Activated CD4-positive, alpha-beta T cell treated with anti-CD3 and anti-CD28 coated beads, Interleukin-2, amount 10 ng/mL, durations not matched to agents 24 days and 14 days (primary cell): ENCODE measurements around the gene IKZF4. TPM values are rescaled to one million over a fixed set of nuclear protein-coding genes. Genes with fewer than 3 reads are reported as not detected.

ENCODE experiments used
- DNase-seq: peaks from one replicate; pipeline ENCODE4 v3.0.0; 2022
- H3K27ac Mint-ChIP-seq: one replicate; pipeline ENCODE4 v1.8.0; 2022; ENCODE audit warnings: mild to moderate bottlenecking, mixed read lengths
- H3K27me3 Mint-ChIP-seq: one replicate; pipeline ENCODE4 v1.8.0; 2022; ENCODE audit warnings: mixed read lengths
- H3K36me3 Mint-ChIP-seq: one replicate; pipeline ENCODE4 v1.8.0; 2022; ENCODE audit warnings: low read depth, mild to moderate bottlenecking, mixed read lengths
- H3K4me1 Mint-ChIP-seq: one replicate; pipeline ENCODE4 v1.8.0; 2021; ENCODE audit warnings: mixed read lengths
- H3K4me3 Mint-ChIP-seq: one replicate; pipeline ENCODE4 v1.8.0; 2022; ENCODE audit warnings: mild to moderate bottlenecking, moderate library complexity, mixed read lengths
- H3K9me3 Mint-ChIP-seq: one replicate; pipeline ENCODE4 v1.8.0; 2021; ENCODE audit warnings: mixed read lengths
- intact Hi-C: fragments of 100-400 bp; cut with micrococcal nuclease; formaldehyde crosslinking; loops from one replicate; pipeline ENCODE4 v1.15.1; 2023
- total RNA-seq: library from RNA; stranded (reverse); gene quantifications from 2 replicates; pipeline ENCODE4 v1.2.3, GENCODE V29; 2022

IKZF4 gene
- total RNA-seq, 1 donor from 2014 or later, result 26.1 TPM

DNA sequence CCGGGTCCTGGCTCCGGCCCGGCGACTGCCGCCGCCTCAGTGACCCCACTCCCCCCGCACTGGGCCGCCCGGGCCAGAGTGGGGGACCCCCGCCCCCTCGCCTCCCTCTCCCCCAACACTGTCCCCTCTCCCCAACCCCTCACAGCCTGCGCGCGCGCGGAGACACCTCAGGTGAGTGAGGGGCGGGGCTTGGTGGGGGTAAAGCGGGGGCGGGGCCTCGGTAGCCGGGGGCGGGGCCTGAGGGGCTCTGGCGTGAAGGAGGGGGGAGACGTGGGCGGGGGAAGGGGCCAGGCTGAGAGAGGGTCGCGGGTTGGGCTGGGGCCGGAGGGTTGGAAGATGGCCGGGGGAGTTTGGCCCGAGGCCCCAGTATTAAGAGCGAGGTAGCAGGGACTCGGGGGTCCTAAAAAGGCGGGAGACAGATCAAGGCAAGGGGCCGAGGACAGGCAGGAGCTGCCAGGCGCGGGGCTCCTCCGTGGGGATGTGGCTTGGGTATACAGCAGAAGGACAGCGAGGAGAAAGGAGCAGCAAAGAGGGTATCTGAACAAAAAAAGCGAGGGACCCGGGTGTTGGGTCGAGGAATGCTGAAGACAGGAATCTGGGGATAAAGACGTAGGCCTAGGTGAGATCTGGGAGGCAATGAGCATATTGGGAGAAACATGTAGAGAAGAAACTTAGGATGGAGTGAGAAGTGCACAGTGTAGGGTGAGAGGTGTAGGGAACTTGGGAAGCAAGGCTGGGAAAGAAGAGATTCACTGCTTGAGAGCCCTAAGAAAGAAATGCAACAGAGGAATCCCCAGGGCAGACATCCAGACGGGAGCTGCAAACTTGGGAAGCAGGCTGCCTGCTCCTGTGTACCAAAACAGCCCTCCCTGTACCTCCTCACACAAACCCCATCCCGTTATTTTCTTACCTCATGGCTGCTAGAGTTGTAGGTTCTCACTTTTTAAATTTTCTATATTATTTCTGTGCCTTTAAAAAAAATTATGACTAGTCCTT is 13.0 kb upstream of the IKZF4 start:
- peaks cover 8% of the 10 kb centered on the region for H3K36me3 Mint-ChIP-seq
- no peaks in the 10 kb centered on the region for H3K9me3 Mint-ChIP-seq
- peak; percentile 89 for DNase-seq
- peak overlapping the region; percentile 87 for H3K4me3 Mint-ChIP-seq
- H3K27ac Mint-ChIP-seq, result peak overlapping the region; percentile 82
- intact Hi-C loops, result loop anchor here (2.0 kb wide), 1 partner anchor 13 kb away; the partner anchor contains the start of gene IKZF4
- H3K4me1 Mint-ChIP-seq, result peaks cover 32% of the 10 kb centered on the region
- H3K27me3 Mint-ChIP-seq, result no peaks in the 10 kb centered on the region

DNA sequence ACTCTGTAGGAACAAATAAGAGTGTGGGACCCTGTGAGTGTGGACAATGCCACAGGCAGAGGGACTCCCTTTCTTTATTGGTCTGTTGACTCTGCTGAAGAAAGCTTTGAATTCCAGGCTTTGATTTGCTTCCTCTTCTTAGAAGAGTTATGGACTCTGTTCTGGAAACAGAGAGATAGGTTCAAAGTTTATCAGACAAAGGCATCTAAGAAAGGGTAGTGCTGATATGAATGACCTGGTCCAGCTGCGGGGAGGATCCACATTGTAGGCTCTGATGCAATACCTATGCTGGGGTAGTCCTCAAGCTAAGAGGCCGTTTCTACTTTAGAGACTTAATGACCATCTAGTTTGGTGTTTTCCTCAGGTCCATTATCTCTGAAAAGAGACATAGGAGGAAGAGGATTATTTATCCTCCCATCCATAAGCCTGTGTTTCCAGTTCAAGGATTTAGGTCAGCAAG is 10.7 kb upstream of the IKZF4 start:
- H3K27me3 Mint-ChIP-seq, result no peaks in the 10 kb centered on the region
- intact Hi-C loops, result no loop called here
- H3K4me1 Mint-ChIP-seq, result peaks cover 34% of the 10 kb centered on the region
- H3K27ac Mint-ChIP-seq, result no peak overlapping the region
- H3K9me3 Mint-ChIP-seq, result no peaks in the 10 kb centered on the region
- no peak for DNase-seq
- H3K4me3 Mint-ChIP-seq, result no peak overlapping the region
- peaks cover 11% of the 10 kb centered on the region for H3K36me3 Mint-ChIP-seq

DNA sequence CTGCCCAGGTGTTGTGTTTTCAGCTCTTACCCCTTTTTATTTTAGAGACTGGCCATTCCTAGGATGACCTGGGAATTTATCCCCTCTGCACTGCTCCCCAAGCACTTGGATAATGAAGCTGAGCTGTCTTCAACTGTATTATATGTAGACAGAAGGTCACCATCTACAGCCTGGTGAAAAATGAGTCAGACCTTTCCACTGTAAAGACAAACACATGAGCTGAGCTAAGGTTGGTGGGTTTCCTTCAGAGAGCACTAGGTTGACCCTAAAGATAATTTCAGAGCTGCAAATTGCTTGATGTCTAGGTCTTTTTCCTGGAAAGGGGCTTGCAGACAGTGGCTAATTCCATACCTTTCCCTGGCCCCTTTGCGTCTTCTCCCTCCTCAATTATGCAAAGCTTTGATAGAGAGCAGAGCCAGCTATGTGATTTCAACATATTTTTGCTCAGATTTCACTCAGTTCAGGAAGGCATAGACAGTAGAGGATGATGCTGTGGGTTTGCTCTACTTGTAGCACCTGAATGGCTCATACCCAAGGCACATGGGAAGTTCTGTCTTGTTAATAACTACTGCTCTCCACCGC is 9.2 kb upstream of the IKZF4 start:
- no peak overlapping the region for H3K4me3 Mint-ChIP-seq
- DNase-seq, result no peak
- no peaks in the 10 kb centered on the region for H3K9me3 Mint-ChIP-seq
- H3K27ac Mint-ChIP-seq, result no peak overlapping the region
- no peaks in the 10 kb centered on the region for H3K27me3 Mint-ChIP-seq
- H3K36me3 Mint-ChIP-seq, result peaks cover 12% of the 10 kb centered on the region
- peaks cover 30% of the 10 kb centered on the region for H3K4me1 Mint-ChIP-seq
- intact Hi-C loops, result no loop called here

DNA sequence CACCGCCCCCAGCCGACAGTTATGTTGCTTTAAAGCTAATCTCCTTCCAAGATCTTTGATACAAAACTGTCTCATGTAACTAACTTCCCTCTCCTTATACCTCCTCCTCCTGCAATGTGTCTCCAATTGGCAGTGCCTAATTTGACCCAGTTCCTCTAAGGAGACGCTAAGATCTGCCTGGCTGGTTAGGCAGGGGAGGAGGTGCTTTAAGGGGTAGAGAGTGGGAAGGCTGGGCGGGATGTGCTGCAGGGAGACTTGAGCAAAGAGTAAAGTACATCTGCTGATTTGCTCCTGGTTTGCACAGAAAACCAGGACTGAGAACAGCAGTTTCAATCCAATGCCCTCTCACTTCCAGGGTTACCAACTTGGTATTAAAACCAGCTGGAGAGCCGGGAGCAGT is 7.4 kb upstream of the IKZF4 start:
- Mint-ChIP-seq H3K4me1 (peaks cover 24% of the 10 kb centered on the region), H3K27me3 (no peaks in the 10 kb centered on the region), H3K27ac (no peak overlapping the region), H3K9me3 (no peaks in the 10 kb centered on the region), H3K4me3 (no peak overlapping the region), H3K36me3 (peaks cover 18% of the 10 kb centered on the region)
- DNase-seq, result no peak
- intact Hi-C loops, result no loop called here

DNA sequence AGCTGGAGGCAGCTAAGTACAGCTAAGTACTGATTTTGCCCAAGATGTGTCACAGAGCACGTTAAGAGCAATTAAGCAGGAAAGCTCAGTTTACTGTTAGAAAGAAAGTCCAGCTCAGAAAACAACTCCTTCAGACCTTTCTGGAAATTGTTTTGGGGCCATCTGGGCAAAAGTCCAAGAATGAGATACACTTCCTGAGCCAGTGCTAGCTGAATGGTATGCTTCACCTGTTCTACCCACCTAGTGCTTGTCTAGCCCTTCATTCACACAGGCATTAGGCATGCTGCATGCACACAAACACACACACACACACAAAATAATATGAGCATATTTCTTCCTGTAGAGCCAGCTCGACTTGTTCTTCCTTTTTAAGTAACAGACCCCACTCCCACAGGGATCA is 6.6 kb upstream of the IKZF4 start:
- H3K36me3 Mint-ChIP-seq, result peaks cover 18% of the 10 kb centered on the region
- no peaks in the 10 kb centered on the region for H3K27me3 Mint-ChIP-seq
- H3K4me3 Mint-ChIP-seq, result no peak overlapping the region
- no peak overlapping the region for H3K27ac Mint-ChIP-seq
- no peak for DNase-seq
- intact Hi-C loops, result no loop called here
- no peaks in the 10 kb centered on the region for H3K9me3 Mint-ChIP-seq
- H3K4me1 Mint-ChIP-seq, result peaks cover 20% of the 10 kb centered on the region

DNA sequence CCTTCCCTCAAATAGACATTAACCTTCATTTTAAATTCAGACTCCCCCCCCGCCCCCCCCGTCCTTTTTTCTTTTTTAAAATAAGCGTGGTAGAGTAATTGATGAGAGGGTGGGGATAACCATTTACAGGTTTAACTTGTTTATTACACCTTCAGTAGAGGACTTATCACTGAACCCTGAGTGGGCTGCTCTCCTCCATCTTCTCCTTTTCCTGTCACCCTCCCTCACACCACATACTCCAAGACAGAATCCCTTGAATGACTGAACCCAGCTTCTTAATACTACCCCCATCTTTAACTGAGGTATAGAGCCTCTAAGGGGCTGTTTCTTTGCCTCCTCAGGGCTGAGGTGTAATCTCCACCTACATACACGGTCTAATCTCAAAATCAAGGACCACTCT is 3.7 kb upstream of the IKZF4 start:
- peaks cover 21% of the 10 kb centered on the region for H3K36me3 Mint-ChIP-seq
- no peak overlapping the region for H3K4me3 Mint-ChIP-seq
- H3K27me3 Mint-ChIP-seq, result no peaks in the 10 kb centered on the region
- no peak overlapping the region for H3K27ac Mint-ChIP-seq
- peaks cover 34% of the 10 kb centered on the region for H3K4me1 Mint-ChIP-seq
- no peak for DNase-seq
- no peaks in the 10 kb centered on the region for H3K9me3 Mint-ChIP-seq
- intact Hi-C loops, result no loop called here

DNA sequence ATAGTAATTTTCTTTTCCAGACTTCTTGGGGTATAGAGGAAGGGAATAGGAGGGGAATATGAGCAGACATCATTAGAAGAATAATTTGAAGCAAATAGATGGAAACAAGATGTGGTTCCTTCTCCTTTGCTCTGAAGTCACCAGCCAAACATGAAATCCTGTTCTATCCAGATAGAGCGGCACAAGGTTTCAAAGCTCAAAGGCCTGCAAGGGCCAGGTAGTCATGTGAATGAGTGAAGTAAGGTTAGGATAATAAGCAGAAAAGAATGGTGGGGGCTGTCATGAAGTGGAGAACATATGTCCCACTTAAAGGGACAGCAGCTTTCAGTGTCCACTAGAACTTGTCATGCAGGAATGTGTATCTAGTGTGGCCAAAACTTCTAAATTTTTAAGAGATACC is 2.5 kb upstream of the IKZF4 start:
- DNase-seq, result no peak
- no peak overlapping the region for H3K27ac Mint-ChIP-seq
- H3K4me1 Mint-ChIP-seq, result peaks cover 43% of the 10 kb centered on the region
- no peak overlapping the region for H3K4me3 Mint-ChIP-seq
- no peaks in the 10 kb centered on the region for H3K9me3 Mint-ChIP-seq
- intact Hi-C loops, result no loop called here
- H3K27me3 Mint-ChIP-seq, result no peaks in the 10 kb centered on the region
- peaks cover 18% of the 10 kb centered on the region for H3K36me3 Mint-ChIP-seq

DNA sequence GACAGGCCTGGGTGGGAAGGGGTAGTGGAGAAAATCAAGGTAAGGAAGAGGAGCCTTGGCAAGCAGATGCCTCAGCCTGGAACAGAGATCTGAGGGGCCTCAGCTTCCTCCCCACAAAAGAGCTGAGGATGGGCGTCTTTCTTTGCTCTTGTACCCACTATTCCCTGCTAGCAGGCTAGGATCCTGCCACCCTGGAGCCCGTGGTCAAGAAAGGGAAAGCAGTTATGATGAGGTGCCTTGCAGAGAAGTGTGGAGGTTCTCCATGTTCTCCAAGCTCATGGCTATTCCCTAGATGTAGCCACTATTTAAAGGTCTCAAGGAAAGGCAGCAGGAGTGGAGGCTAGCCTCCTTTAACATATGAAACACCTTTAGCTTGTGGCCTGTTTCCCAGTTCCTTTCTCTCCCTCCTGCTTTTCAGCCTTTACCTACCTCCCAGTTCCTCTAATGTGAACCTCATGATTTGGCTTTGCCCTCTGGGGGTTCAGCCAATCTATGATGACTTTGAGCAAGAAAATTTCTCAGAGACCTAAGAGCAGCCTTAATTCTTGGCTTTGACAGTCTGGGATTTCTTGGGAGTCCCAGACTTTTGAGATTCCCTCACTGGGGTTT is 1.1 kb downstream of the IKZF4 start:
- H3K9me3 Mint-ChIP-seq, result no peaks in the 10 kb centered on the region
- H3K27ac Mint-ChIP-seq, result peak overlapping the region; percentile 99
- peak overlapping the region; percentile 100 for H3K4me3 Mint-ChIP-seq
- DNase-seq, result peak; percentile 69
- no peaks in the 10 kb centered on the region for H3K27me3 Mint-ChIP-seq
- peaks cover 29% of the 10 kb centered on the region for H3K36me3 Mint-ChIP-seq
- peaks cover 47% of the 10 kb centered on the region for H3K4me1 Mint-ChIP-seq
- intact Hi-C loops, result loop anchor here (1.0 to 2.0 kb wide), 3 partner anchors 15 to 49 kb away; partner anchors contain the start of gene RPS26

DNA sequence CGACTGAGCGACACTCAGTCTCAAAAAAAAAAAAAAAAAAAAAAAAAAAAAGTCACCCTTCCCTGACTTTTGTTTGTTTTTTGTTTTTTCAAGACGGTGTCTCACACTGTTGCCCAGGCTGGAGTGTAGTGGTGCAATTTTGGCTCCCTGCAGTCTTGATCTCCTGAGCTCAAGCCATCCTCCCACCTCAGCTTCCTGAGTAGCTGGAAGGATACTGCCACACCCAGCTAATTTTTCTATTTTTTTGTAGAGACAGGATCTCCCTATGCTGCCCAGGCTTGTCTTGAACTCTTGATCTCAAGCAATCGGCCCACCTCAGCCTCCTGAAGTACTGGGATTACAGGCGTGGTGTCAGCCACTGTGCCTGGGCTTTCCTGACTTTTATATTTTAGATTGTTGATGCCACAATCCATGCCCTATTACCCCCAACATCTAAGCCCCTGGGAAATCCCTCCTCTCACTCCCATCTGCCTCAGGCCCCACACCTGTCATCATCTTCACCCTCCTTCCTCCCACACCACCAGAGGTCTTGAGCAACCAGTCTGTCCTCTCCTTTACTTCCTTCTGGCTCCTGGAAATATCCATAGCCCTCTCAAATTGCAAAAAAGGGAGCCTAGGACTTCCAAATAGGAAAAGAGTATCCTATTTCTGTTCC is 7.8 kb downstream of the IKZF4 start:
- H3K4me1 Mint-ChIP-seq, result peaks cover 45% of the 10 kb centered on the region
- peak overlapping the region; percentile 58 for H3K4me3 Mint-ChIP-seq
- peak overlapping the region; percentile 77 for H3K27ac Mint-ChIP-seq

DNA sequence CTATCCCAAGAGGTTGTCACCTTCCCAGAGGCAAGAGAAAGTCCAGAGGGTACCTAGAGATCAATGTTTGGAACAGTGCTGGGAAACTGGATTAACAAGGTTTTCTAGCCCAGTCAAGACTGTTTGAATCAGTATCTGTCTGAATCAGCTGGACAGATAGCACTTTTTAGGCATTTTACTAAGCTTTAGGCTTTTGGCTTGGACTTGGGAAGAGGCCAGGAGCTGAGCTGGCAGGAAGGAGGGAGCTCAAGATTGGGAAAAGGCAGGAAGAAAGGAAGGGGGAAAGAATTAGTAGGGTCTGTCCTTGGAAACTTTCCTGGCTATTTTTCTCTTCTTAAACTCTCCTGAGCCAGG is 8.3 kb downstream of the IKZF4 start:
- Mint-ChIP-seq H3K4me1 (peaks cover 42% of the 10 kb centered on the region), H3K27ac (peak overlapping the region; percentile 77), H3K9me3 (no peaks in the 10 kb centered on the region), H3K36me3 (peaks cover 68% of the 10 kb centered on the region), H3K27me3 (no peaks in the 10 kb centered on the region), H3K4me3 (peak overlapping the region; percentile 58)
- intact Hi-C loops, result loop anchor here (1.0 kb wide), 2 partner anchors 12 to 33 kb away; partner anchors contain the start of gene RPS26
- DNase-seq, result no peak

More for the DNA sequence above, 7.8 kb downstream of the IKZF4 start:
- H3K9me3 Mint-ChIP-seq, result no peaks in the 10 kb centered on the region
- intact Hi-C loops, result loop anchor here (1.0 kb wide), 2 partner anchors 13 to 32 kb away; partner anchors contain the start of gene RPS26
- DNase-seq, result no peak
- no peaks in the 10 kb centered on the region for H3K27me3 Mint-ChIP-seq
- H3K36me3 Mint-ChIP-seq, result peaks cover 66% of the 10 kb centered on the region

DNA sequence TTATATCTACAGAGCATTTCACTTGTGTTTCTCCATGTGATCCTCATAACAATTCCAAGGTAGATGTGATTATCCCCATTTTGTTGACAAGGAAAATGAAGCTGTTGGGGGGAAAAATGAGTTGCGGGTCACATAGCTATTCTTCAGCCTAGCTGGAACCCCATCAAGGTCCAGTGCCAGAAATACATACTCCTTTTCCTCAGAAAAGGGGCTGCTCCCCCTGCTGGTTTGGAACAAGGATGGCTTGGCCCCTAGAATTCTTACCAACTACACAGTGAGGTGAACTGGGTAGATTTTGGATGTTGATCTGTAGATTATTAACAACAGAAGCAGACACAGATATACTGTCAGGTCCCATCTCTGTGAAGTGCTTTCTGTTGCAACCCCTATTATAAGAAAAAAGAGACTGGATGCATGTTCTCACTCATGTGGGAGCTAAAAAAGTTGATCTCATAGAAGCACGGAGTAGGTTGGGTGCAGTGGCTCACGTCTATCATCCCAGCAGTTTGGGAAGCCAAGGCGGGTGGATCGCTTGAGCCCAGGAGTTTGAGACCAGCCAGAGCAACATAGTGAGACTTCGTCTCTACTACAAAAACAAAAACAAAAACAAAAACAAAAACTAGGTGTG is 8.9 kb downstream of the IKZF4 start:
- Mint-ChIP-seq H3K36me3 (peaks cover 72% of the 10 kb centered on the region), H3K9me3 (no peaks in the 10 kb centered on the region), H3K4me1 (peaks cover 43% of the 10 kb centered on the region), H3K27ac (peak overlapping the region; percentile 77), H3K4me3 (no peak overlapping the region), H3K27me3 (no peaks in the 10 kb centered on the region)
- DNase-seq, result peak; percentile 86
- intact Hi-C loops, result loop anchor here (1.0 kb wide), 2 partner anchors 12 to 33 kb away; partner anchors contain the start of gene RPS26

DNA sequence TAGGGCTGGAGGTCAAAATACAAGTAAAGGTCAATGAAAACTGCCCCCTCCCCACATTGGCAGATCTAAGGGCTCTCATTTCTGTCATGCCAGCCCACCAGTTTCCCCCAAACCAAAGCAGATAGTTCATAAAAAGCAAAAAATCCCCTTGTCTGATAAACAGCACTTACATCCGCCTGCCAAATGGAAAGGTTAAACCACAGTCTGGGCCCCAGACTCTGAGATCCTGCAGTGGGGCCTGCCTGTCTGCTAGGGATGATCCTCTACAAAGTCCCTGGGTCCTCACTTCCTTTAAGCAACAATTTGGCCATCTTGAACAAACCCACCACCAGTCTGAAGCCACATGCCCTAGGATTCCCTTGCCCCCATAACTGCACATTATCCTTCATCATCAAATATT is 11.1 kb downstream of the IKZF4 start:
- H3K4me1 Mint-ChIP-seq, result peaks cover 45% of the 10 kb centered on the region
- intact Hi-C loops, result no loop called here
- peak; percentile 64 for DNase-seq
- H3K9me3 Mint-ChIP-seq, result no peaks in the 10 kb centered on the region
- peaks cover 78% of the 10 kb centered on the region for H3K36me3 Mint-ChIP-seq
- peak overlapping the region; percentile 79 for H3K27ac Mint-ChIP-seq
- H3K27me3 Mint-ChIP-seq, result no peaks in the 10 kb centered on the region
- peak overlapping the region; percentile 56 for H3K4me3 Mint-ChIP-seq
